MM.1S (cell line): ENCODE data around the gene TMEM200A.

Experiments
- CTCF ChIP-seq: fragments of 300-600 bp; sonication (generic); IDR thresholded peaks from 2 replicates; pipeline ENCODE4 v1.5.1; 2016; ENCODE audit warnings: antibody characterized with exemption, low read length, mixed read lengths
- EZH2 ChIP-seq: fragments of 300-600 bp; sonication (generic); optimal IDR thresholded peaks from 2 replicates; pipeline ENCODE3; 2017; ENCODE audit warnings: low read depth, mild to moderate bottlenecking, antibody characterized with exemption, low read length, mixed read lengths
- EZH2phosphoT487 ChIP-seq: fragments of 300-600 bp; sonication (generic); IDR thresholded peaks from 2 replicates; pipeline ENCODE4 v1.6.1; 2018; ENCODE audit warnings: antibody characterized with exemption, low read length

- TF ChIP-seq CTCF (no peak), EZH2phosphoT487 (no peak), EZH2 (no peak)
These were observed 8.4 kb upstream of the TMEM200A start for GRCh38 chr6:130357436-130357835.
